ENCODE data around the gene ARSG. TPM values are rescaled to one million over a fixed set of nuclear protein-coding genes. Genes with fewer than 3 reads are reported as not detected.
A peak's percentile ranks its signal among the peaks of the same experiment; 100 is the strongest.
"Not testable (repeated sequence)": the region's sequence is repeated elsewhere in the genome, so short reads cannot be mapped to it uniquely, and the experiment has no call there.

ARSG gene
- total RNA-seq, 2 donors from 2014 or later: 5.4 to 16.9 TPM

- Histone ChIP-seq H3K4me3 (no peak overlapping the region), H3K9me3 (peaks cover 15% of the 10 kb centered on the region), H3K27me3 (replicated peaks; ENCODE audit: insufficient read depth) (no peaks in the 10 kb centered on the region), H3K36me3 (no peaks in the 10 kb centered on the region), H3K4me1 (ENCODE audit: control insufficient read depth in 1 of 2, low read depth in 2 of 2) (no peaks in the 10 kb centered on the region), H3K27ac (no peak overlapping the region)
- no peak for ATAC-seq (ENCODE audit: insufficient number of reproducible peaks, low FRiP score, low read depth)
- no peak for TF ChIP-seq CTCF (IDR thresholded peaks at IDR 0.05)
- no peak for DNase-seq (ENCODE audit: low spot score)
Measured at GRCh38 chr17:68403122-68403521, 111.8 kb downstream of the ARSG start.

GRCh38 chr17:68403837-68404236 is 112.5 kb downstream of the ARSG start:
- not testable (repeated sequence) for H3K36me3 ChIP-seq; H3K4me1 ChIP-seq (ENCODE audit: control insufficient read depth in 1 of 2, low read depth in 2 of 2); DNase-seq (ENCODE audit: low spot score); H3K4me3 ChIP-seq; ATAC-seq (ENCODE audit: insufficient number of reproducible peaks, low FRiP score, low read depth); H3K27ac ChIP-seq; H3K27me3 ChIP-seq (replicated peaks; ENCODE audit: insufficient read depth)
- H3K9me3 ChIP-seq: peaks cover 15% of the 10 kb centered on the region

GRCh38 chr17:68407656-68408055 is 116.4 kb downstream of the ARSG start:
- not testable (repeated sequence) for ATAC-seq (ENCODE audit: insufficient number of reproducible peaks, low FRiP score, low read depth); H3K27ac ChIP-seq; DNase-seq (ENCODE audit: low spot score); H3K36me3 ChIP-seq; H3K4me3 ChIP-seq; H3K4me1 ChIP-seq (ENCODE audit: control insufficient read depth in 1 of 2, low read depth in 2 of 2); H3K27me3 ChIP-seq (replicated peaks; ENCODE audit: insufficient read depth)
- peaks cover 15% of the 10 kb centered on the region for H3K9me3 ChIP-seq

- not testable (repeated sequence) for ATAC-seq (ENCODE audit: insufficient number of reproducible peaks, low FRiP score, low read depth); H3K36me3 ChIP-seq; H3K4me1 ChIP-seq (ENCODE audit: control insufficient read depth in 1 of 2, low read depth in 2 of 2); H3K27ac ChIP-seq; H3K27me3 ChIP-seq (replicated peaks; ENCODE audit: insufficient read depth); DNase-seq (ENCODE audit: low spot score)
- Histone ChIP-seq H3K4me3 (peak overlapping the region; percentile 58), H3K9me3 (peaks cover 38% of the 10 kb centered on the region)
Measured at GRCh38 chr17:68413597-68414560, 122.6 kb downstream of the ARSG start.

GRCh38 chr17:68414901-68415300 is 123.6 kb downstream of the ARSG start:
- not testable (repeated sequence) for H3K4me3 ChIP-seq; H3K27me3 ChIP-seq (replicated peaks; ENCODE audit: insufficient read depth); H3K27ac ChIP-seq; H3K4me1 ChIP-seq (ENCODE audit: control insufficient read depth in 1 of 2, low read depth in 2 of 2); ATAC-seq (ENCODE audit: insufficient number of reproducible peaks, low FRiP score, low read depth); H3K36me3 ChIP-seq; DNase-seq (ENCODE audit: low spot score)
- H3K9me3 ChIP-seq: peaks cover 44% of the 10 kb centered on the region

DNA sequence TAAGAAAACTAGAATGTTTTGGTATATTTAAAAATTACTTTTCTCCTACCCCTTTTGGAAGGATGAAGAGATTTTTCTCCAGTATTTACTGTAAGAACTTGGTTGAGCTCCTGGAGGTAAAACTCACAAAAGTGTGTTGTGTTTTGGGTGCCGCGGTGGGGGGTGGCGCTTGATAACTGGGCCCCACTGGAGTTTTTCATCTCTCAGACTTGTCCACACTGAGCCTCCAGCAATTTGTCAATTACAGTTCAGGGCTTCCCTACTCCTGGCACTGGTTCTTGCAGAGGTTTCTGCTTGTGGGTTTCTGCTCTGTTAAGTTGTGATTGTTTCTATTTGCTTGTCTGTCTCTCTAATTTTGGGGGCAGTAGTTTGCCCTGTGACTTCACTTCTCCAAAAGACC is 126.0 kb downstream of the ARSG start:
- Histone ChIP-seq H3K4me3 (no peak overlapping the region), H3K27me3 (replicated peaks; ENCODE audit: insufficient read depth) (no peaks in the 10 kb centered on the region), H3K9me3 (peaks cover 44% of the 10 kb centered on the region), H3K27ac (no peak overlapping the region), H3K36me3 (peaks cover 30% of the 10 kb centered on the region), H3K4me1 (ENCODE audit: control insufficient read depth in 1 of 2, low read depth in 2 of 2) (no peaks in the 10 kb centered on the region)
- TF ChIP-seq CTCF (IDR thresholded peaks at IDR 0.05): no peak
- ATAC-seq (ENCODE audit: insufficient number of reproducible peaks, low FRiP score, low read depth): no peak
- no peak for DNase-seq (ENCODE audit: low spot score)

- Histone ChIP-seq H3K27me3 (replicated peaks; ENCODE audit: insufficient read depth) (no peaks in the 10 kb centered on the region), H3K4me1 (ENCODE audit: control insufficient read depth in 1 of 2, low read depth in 2 of 2) (no peaks in the 10 kb centered on the region), H3K36me3 (peaks cover 41% of the 10 kb centered on the region), H3K9me3 (peaks cover 44% of the 10 kb centered on the region), H3K4me3 (no peak overlapping the region), H3K27ac (no peak overlapping the region)
- TF ChIP-seq CTCF (IDR thresholded peaks at IDR 0.05): no peak
- ATAC-seq (ENCODE audit: insufficient number of reproducible peaks, low FRiP score, low read depth) (no peak), DNase-seq (ENCODE audit: low spot score) (no peak)
Measured at GRCh38 chr17:68418876-68419275, 127.6 kb downstream of the ARSG start.

Data from thoracic aorta (tissue), 2 donors.